SH-SY5Y (cell line): ENCODE measurements around the gene PLK5.

Source experiments
- GATA2 ChIP-seq: IDR thresholded peaks from 2 replicates; pipeline ENCODE4 v1.6.1; 2011; ENCODE audit warnings: mild to moderate bottlenecking, low read depth, low read length
- GATA3 ChIP-seq: IDR thresholded peaks from 2 replicates; pipeline ENCODE4 v1.6.1; 2011; ENCODE audit warnings: low read depth, mild to moderate bottlenecking, low read length, moderate library complexity

DNA sequence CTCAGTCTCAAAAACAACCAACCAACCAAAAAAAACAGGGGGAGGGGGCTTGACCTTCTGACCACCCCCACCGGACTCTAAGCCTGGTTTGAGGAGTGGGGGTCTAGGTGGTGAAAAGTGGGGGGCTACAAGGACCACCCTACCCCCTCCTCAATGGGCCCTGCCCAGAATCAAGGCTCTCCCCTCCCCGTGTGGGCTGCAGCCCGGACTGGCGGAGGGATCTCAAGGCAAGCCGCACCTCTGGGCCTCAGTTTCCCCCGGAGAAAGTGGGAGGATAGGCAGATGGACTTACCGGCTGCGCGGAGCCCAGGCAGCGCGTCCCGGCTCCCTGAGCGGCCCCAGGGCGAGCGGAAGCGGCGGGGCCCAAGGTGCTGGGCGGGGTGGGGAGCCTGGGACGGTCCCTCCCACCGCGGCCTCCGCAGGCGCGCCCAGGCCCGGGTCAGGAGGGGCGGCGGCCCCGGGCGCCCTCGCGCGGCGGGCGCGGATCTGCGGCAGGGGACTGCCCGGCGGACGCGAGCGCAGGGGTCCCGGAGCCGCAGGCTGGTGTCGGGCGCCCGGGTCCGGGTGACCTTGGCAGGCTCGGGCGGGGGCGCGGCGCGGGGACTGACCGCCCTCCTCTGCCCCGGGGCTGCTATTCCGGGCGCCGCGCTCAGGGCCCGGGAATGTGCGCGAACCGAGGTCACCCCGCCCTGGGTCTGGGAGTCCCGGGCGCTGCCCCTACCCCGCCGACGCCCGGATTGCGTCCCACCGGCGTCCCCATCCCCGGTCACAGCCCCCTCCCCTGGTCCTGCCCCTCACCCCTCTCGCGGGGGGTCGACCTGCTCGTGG, 11.0 kb upstream of the PLK5 start, which contains the start of gene ADAMTSL5:
- TF ChIP-seq GATA2 = no peak
- no peak for TF ChIP-seq GATA3
